Activated CD4-positive, CD25-positive, alpha-beta regulatory T cell treated with anti-CD3 and anti-CD28 coated beads, Interleukin-2, amount 50 U/mL, for 72 hours (primary cell): ENCODE measurements around the gene KLK7.

Source experiments
- DNase-seq: peaks from one replicate; pipeline ENCODE4 v3.0.0; 2021

KLK7 gene

DNA sequence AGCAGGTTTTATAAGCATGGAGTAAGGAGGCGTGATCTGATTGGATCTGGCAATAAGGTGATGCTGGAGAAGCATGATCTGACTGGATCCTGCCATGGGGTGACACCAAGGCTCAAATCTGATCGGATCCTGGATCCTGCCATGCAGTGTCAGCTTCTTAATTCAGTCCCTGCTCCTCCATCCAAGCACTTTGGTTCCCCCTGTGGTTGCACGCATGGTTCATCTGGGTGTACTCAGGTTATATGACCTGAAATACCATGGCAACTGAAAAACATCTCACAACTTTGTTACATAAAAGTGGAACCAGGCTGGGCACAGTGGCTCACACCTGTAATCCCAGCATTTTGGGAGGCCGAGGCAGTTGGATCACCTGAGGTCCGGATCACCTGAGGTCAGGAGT lies 54.9 kb downstream of the KLK7 start:
- no peak for DNase-seq
